Mesodermal cell (in vitro differentiated cells): ENCODE data around the gene ARR3. TPM values are rescaled to one million over a fixed set of nuclear protein-coding genes. Genes with fewer than 3 reads are reported as not detected.
"Not testable (repeated sequence)": the region's sequence is repeated elsewhere in the genome, so short reads cannot be mapped to it uniquely, and the experiment has no call there.

Experiments
- H3K27ac ChIP-seq: 2 replicates; pipeline ENCODE4 v1.7.0; 2013; ENCODE audit warnings: mild to moderate bottlenecking, low read depth, low read length, moderate library complexity; ENCODE audit not compliant: severe bottlenecking
- H3K36me3 ChIP-seq: 2 replicates; pipeline ENCODE4 v1.7.1; 2013; ENCODE audit warnings: mild to moderate bottlenecking, low read length, moderate library complexity; ENCODE audit not compliant: control insufficient read depth, insufficient read depth
- H3K4me1 ChIP-seq: one replicate; pipeline ENCODE4 v1.7.1; 2013; ENCODE audit warnings: mild to moderate bottlenecking, low read length; ENCODE audit not compliant: insufficient read depth, control insufficient read depth, poor library complexity, severe bottlenecking
- H3K4me3 ChIP-seq: 2 replicates; pipeline ENCODE4 v1.7.0; 2013; ENCODE audit warnings: low read length, control low read depth, mild to moderate bottlenecking; ENCODE audit not compliant: insufficient read depth, poor library complexity, severe bottlenecking; ENCODE audit errors: extremely low read depth
- H3K9me3 ChIP-seq: 2 replicates; pipeline ENCODE4 v1.7.1; 2013; ENCODE audit warnings: mild to moderate bottlenecking, low read length, moderate library complexity; ENCODE audit not compliant: control insufficient read depth
- WGBS, 2 experiments: methylation state at CpG; one replicate each; pipeline ENCODE4 v1.1.5; 2013; ENCODE audit warnings: missing lambda C conversion rate in 2 of 2; ENCODE audit not compliant: insufficient coverage in 2 of 2; 5-methylcytosine and 5-hydroxymethylcytosine counted together
- polyA plus RNA-seq, 2 experiments: library from polyadenylated mRNA; stranded (reverse); fragments of 50-300 nt; gene quantifications; one replicate each; pipeline ENCODE4 v1.2.3, GENCODE V29; 2013

The ARR3 gene
- polyA plus RNA-seq (2013, experiment 1 of 2), result not detected
- polyA plus RNA-seq (2013, experiment 2 of 2), result not detected

DNA sequence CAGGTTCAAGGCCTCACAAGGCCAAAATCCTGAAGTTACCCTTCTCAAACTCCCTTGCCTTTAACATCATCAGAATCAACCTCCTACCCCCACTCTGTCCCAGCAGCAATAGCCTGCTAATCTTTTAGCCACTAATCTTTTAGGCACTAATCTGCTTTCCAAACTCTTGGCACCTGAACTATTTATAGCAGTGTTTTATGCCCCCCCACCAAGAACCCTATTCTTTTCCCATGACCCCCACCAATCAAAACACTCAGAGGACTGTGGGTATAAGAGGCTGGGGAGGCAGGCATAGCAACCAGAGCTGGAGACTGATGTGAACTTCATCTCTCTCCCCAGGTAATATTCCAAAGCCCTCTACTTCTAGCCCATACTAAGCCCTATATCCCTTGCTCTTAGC is at the start of gene ARR3:
TSS of gene ARR3 (plus strand) at position 301 of the 400 bp plus-strand sequence. CDS start 1,052 bp downstream, outside the sequence.
- Histone ChIP-seq H3K9me3 (no peaks in the 10 kb centered on the region), H3K27ac (no peak within 1 kb of the TSS), H3K36me3 (no peaks in the 10 kb centered on the region), H3K4me1 (no peaks in the 10 kb centered on the region), H3K4me3 (no peak within 1 kb of the TSS)

DNA sequence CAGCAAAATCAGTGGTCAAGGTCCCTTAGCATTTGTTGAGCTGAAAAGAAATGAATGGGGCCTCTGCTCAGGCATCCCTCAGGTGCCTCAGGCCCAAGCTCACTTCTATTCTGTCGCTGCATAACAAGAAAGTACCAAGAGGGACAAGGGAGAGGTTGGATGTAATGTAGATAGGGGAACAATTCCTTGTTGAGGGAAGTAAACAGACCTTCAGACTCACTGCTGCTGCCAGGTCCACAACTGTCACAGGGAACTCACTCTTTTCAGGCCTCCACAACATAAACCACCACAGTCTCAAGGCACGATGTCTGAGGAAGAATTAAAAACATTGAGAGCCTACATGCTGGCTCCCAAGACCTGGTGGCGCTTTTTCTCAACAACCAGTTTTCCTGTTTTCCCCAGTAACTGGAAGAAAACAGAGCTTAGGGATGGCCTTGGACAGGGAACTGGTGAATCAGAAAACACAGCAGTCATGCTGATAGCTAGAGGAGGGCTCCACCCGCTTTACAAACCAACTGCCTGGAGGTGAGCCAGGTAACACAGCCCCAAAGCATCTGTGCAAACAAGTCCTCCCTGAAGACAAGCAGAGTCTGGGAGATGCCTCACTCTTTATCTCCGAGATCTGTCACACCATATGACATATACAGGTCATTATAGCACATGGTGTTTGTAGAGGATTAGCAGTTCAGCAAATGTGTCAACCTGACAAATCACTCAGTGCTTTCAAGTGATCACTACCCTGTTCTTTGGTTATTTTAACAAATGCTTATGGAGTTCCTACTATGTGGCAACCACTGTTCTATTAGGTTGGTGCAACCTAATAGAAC is 48.0 kb upstream of the ARR3 start:
- H3K36me3 ChIP-seq, result no peaks in the 10 kb centered on the region
- H3K27ac ChIP-seq, result no peak overlapping the region
- WGBS, 2 experiments, result no CpG with 5 or more reads among the region's 5 CpGs
- no peaks in the 10 kb centered on the region for H3K4me1 ChIP-seq
- H3K9me3 ChIP-seq, result no peaks in the 10 kb centered on the region
- no peak overlapping the region for H3K4me3 ChIP-seq

DNA sequence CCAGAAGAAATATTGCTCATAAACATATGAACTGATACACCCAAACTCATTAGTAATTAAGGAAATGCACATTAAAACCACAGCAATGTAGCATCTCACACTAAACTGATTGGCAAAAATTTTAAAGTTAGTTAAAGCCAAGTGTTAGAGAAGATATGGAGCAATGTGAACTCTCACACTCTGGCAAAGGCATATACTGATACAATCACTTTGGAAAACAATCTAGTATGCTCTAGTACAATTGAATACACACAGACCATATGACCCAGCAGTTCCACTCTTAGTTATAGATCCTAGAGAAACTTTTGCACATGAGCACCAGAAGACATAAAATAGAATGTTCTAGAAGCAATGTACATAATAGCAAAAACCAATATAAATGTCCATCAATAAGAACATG is 42.1 kb upstream of the ARR3 start:
- Histone ChIP-seq H3K36me3 (no peaks in the 10 kb centered on the region), H3K27ac (no peak overlapping the region), H3K9me3 (no peaks in the 10 kb centered on the region), H3K4me3 (no peak overlapping the region), H3K4me1 (no peaks in the 10 kb centered on the region)

DNA sequence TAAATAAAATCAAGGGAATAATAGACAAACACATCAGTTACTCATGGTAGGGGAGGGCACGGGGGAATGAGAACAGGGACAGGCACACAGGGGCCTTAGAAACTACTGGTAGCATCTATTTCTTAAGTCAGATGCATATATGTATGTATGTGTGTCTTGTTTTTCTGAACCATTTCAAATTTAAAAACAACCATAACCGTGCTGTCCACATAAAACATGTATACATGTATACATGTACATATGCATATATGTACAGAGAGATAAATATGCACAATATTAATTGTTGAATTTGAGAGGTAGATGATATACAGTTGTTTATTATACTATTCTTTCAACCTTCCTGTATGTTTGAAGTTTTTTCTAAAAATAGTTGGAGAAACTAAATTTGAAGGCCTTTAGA is 41.4 kb upstream of the ARR3 start:
- H3K27ac ChIP-seq, result no peak overlapping the region
- H3K9me3 ChIP-seq, result no peaks in the 10 kb centered on the region
- no peak overlapping the region for H3K4me3 ChIP-seq
- no peaks in the 10 kb centered on the region for H3K4me1 ChIP-seq
- no peaks in the 10 kb centered on the region for H3K36me3 ChIP-seq
- no CpG with 5 or more reads among the region's 2 CpGs for WGBS, 2 experiments

DNA sequence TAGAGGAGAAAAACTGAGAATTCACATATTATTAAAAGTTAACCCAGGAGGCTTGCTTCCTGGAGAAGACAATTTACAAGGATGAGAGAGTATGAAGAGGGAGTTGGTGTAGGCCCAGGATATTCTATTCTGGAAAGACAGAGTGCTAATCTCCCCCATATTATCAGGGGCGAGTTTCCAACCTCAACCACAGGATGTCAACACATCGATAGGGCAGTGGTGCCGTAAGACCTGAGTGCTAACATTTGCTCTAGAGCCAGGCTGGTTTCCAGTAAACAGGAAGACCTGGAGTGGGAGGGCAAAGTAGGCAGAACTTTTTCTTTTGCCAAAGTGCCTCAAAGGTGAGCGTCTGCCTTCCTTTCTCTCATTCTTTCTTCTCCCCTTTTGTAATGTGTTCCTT is 36.5 kb upstream of the ARR3 start:
- no peaks in the 10 kb centered on the region for H3K4me1 ChIP-seq
- WGBS, 2 experiments, result no CpG with 5 or more reads among the region's 4 CpGs
- H3K9me3 ChIP-seq, result no peaks in the 10 kb centered on the region
- no peaks in the 10 kb centered on the region for H3K36me3 ChIP-seq
- H3K4me3 ChIP-seq, result no peak overlapping the region
- H3K27ac ChIP-seq, result no peak overlapping the region

DNA sequence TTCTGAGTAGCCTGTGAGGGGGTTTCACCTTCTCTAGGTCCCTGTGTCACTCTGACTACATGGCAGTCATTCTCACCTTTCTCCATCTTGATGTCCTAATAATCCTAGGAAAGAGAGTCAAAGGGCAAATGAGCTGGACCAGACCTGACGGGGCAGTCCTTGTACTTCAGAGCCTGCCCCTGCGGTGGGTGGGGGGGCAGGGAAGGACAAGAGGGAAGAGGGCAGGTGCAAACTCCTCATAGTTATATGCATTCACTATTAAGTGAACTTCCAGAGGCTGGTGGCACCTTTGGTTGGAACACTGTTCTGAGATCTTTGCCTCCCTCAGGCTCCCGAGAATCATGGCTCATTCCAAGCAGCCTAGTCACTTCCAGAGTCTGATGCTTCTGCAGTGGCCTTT is 33.8 kb upstream of the ARR3 start, which contains the start of gene AWAT1:
TSS of gene AWAT1 (plus strand) at position 301 of the 400 bp plus-strand sequence. CDS start at position 342, 41 bp downstream.
- WGBS, 2 experiments, result 50% methylated on average over 1 of the region's 3 CpGs; no CpG with 5 or more reads in 1 of the 2 experiments
- Histone ChIP-seq H3K27ac (no peak within 1 kb of the TSS), H3K9me3 (no peaks in the 10 kb centered on the region), H3K4me1 (no peaks in the 10 kb centered on the region), H3K36me3 (no peaks in the 10 kb centered on the region), H3K4me3 (no peak within 1 kb of the TSS)

DNA sequence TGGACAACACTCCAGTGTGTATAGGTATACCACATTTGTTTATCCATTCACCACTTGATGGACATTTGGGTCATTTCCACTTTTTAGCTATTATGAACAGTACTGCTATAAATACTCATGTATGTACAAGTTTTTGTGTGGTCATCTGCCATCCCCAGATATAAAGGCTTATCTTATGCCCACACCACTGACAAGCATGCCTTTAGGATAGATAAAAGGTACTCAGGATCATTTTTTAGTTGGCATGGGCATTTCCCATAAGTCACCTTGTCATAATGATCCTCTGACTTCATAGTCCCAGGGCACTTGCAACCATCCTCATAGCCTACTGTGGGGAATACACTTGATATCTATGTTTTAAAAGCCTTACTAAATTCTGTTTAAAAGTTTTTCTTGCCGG is 27.4 kb upstream of the ARR3 start:
- Histone ChIP-seq H3K4me1 (no peaks in the 10 kb centered on the region), H3K9me3 (no peaks in the 10 kb centered on the region), H3K4me3 (no peak overlapping the region), H3K36me3 (no peaks in the 10 kb centered on the region), H3K27ac (no peak overlapping the region)
- 63% methylated on average over 1 of the region's 1 CpG; no CpG with 5 or more reads in 1 of the 2 experiments for WGBS, 2 experiments

DNA sequence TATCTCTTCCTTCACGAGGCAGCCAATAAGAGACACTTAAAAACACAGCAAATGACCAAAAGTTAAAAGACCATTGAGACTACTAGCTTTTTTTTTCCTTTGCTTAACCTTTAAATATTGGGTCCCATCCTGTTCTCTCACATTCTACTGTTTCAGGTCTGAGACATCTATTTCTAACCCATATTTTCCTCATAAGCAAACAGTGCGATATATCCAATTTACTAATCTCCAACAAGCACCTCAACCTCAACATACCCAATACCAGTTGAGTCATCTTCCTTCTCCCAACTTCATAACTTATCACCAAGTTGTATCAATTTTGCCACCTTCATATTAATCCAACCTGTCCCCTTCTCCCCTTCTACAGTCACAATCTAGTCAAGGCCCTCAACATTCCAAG is 26.6 kb upstream of the ARR3 start:
- H3K36me3 ChIP-seq, result no peaks in the 10 kb centered on the region
- no peaks in the 10 kb centered on the region for H3K9me3 ChIP-seq
- 89 to 100% methylated on average over 1 of the region's 2 CpGs for WGBS, 2 experiments
- no peaks in the 10 kb centered on the region for H3K4me1 ChIP-seq
- H3K27ac ChIP-seq, result no peak overlapping the region
- H3K4me3 ChIP-seq, result no peak overlapping the region

DNA sequence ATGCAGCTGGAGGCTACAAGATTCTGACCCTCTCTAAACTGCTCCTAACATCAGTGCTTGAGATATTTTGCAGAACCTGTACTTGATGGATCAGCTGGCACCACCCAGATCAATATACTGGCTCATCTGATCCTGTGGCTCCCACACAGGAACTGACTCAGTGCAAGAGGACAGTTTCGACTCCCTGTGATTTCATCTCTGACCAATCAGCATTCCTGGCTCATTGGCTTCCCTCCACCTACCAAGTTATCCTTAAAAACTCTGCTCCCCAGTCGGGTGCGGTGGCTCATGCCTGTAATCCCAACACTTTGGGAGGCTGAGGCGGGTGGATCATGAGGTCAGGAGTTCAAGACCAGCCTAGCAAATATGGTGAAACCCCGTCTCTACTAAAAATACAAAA is 24.5 kb upstream of the ARR3 start:
- not testable (repeated sequence) for H3K36me3 ChIP-seq, H3K9me3 ChIP-seq, H3K27ac ChIP-seq, H3K4me3 ChIP-seq, H3K4me1 ChIP-seq
- 80% methylated on average over 1 of the region's 5 CpGs; no CpG with 5 or more reads in 1 of the 2 experiments for whole genome bisulfite sequencing, 2 experiments

DNA sequence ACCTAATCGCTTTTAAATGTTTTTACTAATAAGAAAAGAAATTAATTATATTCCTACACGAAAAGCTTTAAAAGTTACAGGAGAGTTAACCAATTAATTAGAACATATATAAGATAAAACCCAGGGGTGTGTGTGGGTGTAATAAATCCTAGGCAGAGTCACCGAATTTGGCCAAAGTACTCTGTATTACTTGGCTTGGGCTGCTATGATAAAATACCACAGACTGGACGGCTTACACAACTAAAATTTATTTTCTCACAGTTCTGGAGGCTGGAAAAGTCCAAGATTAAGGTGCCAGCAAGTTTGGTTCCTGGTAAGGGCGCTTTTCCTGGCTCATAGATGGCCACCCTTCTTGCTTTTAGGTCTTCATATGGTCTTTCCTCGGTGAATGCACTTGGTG is 23.3 kb upstream of the ARR3 start:
- Histone ChIP-seq H3K36me3 (no peaks in the 10 kb centered on the region), H3K4me1 (no peaks in the 10 kb centered on the region), H3K27ac (no peak overlapping the region), H3K9me3 (no peaks in the 10 kb centered on the region), H3K4me3 (no peak overlapping the region)
- WGBS, 2 experiments, result 100% methylated on average over 1 of the region's 6 CpGs; no CpG with 5 or more reads in 1 of the 2 experiments

DNA sequence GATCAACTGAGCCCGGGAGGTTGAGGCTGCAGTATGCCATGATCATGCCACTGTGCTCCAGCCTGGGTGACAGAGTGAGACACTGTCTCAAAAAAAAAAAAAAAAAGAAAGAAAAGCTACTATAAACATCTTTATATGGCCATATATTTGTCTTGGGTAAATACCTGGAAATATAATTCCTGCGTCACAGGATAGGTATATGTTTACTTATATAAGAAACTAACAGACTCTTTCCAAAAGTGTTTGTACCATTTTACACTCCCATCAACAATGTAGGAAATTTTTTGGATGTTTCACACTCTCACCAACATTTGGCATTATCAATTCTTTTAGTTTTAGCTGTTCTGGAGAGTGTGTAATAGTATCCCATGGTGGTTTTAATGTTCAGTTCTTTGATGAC is 20.9 kb upstream of the ARR3 start:
- Histone ChIP-seq H3K4me1 (no peaks in the 10 kb centered on the region), H3K9me3 (no peaks in the 10 kb centered on the region), H3K4me3 (no peak overlapping the region), H3K36me3 (no peaks in the 10 kb centered on the region), H3K27ac (no peak overlapping the region)
- WGBS, 2 experiments, result no CpG with 5 or more reads among the region's 2 CpGs
